Right atrium auricular region (tissue), 2 donors: ENCODE results near the gene SRD5A3. TPM values are rescaled to one million over a fixed set of nuclear protein-coding genes. Genes with fewer than 3 reads are reported as not detected.

Experiments used
- DNase-seq: peaks from one replicate; pipeline ENCODE4 v3.0.0-alpha.2; 2019; ENCODE audit warnings: low spot score
- H3K27ac ChIP-seq, 2 donors: fragments of 200-600 bp; sonication (generic); 1 replicate in 1 of 2; 2 replicates in 1 of 2; pipeline ENCODE4 v1.5.1; 2016 to 2019
- H3K27me3 ChIP-seq, 2 donors: fragments of 200-600 bp; sonication (generic); one replicate each; pipeline versions ENCODE4 v1.5.1 to v1.6.0; 2017 to 2019
- H3K36me3 ChIP-seq: fragments of 200-600 bp; sonication (generic); one replicate; pipeline ENCODE4 v1.5.1; 2016
- H3K4me1 ChIP-seq, 2 donors: fragments of 200-600 bp; sonication (generic); one replicate each; pipeline versions ENCODE4 v1.5.1 to v1.6.0; 2017 to 2019
- H3K4me3 ChIP-seq, 2 donors: fragments of 200-600 bp; sonication (generic); 1 replicate in 1 of 2; 2 replicates in 1 of 2; pipeline ENCODE4 v1.5.1; 2017 to 2019; ENCODE audit warnings: mild to moderate bottlenecking in 1 of 2, moderate library complexity in 1 of 2
- H3K9me3 ChIP-seq, 2 donors: fragments of 200-600 bp; sonication (generic); one replicate each; pipeline ENCODE4 v1.5.1; 2019
- CTCF ChIP-seq, 2 donors: fragments of 200-600 bp; sonication (generic); IDR thresholded peaks; one replicate each; pipeline ENCODE4 v1.5.1; 2019; ENCODE audit warnings: antibody characterized with exemption in 2 of 2
- total RNA-seq, 2 donors: library from RNA; depleted of rRNA; stranded (reverse); fragments of >200 nt; gene quantifications; one replicate each; pipeline ENCODE4 v1.1.0, GENCODE V29; 2016

Gene SRD5A3
- total RNA-seq, 2 donors from 2014 or later: 6.0 to 8.3 TPM

- Histone ChIP-seq H3K4me1 (no peaks in the 10 kb centered on the region), H3K27ac (no peak overlapping the region), H3K9me3 (no peaks in the 10 kb centered on the region), H3K36me3 (no peaks in the 10 kb centered on the region), H3K4me3 (no peak overlapping the region), H3K27me3 (no peaks in the 10 kb centered on the region)
- no peak for DNase-seq
- TF ChIP-seq CTCF (IDR thresholded peaks at IDR 0.05): no peak
These were observed 34.5 kb downstream of the SRD5A3 start for GRCh38 chr4:55380576-55380975.

GRCh38 chr4:55381502-55381901 is 35.5 kb downstream of the SRD5A3 start:
- Histone ChIP-seq H3K4me1 (no peaks in the 10 kb centered on the region), H3K36me3 (no peaks in the 10 kb centered on the region), H3K4me3 (no peak overlapping the region), H3K27ac (no peak overlapping the region), H3K9me3 (no peaks in the 10 kb centered on the region), H3K27me3 (no peaks in the 10 kb centered on the region)
- DNase-seq: peak; percentile 34
- TF ChIP-seq CTCF (IDR thresholded peaks at IDR 0.05): no peak

GRCh38 chr4:55382488-55383003 is 36.5 kb downstream of the SRD5A3 start:
- Histone ChIP-seq H3K27ac (no peak overlapping the region), H3K9me3 (no peaks in the 10 kb centered on the region), H3K36me3 (no peaks in the 10 kb centered on the region), H3K4me3 (no peak overlapping the region), H3K4me1 (no peaks in the 10 kb centered on the region), H3K27me3 (no peaks in the 10 kb centered on the region)
- no peak for DNase-seq
- no peak for TF ChIP-seq CTCF (IDR thresholded peaks at IDR 0.05)

- no peaks in the 10 kb centered on the region for H3K27me3 ChIP-seq
- no peaks in the 10 kb centered on the region for H3K9me3 ChIP-seq
- TF ChIP-seq CTCF (IDR thresholded peaks at IDR 0.05): no peak
These were observed 39.2 kb downstream of the SRD5A3 start for GRCh38 chr4:55385201-55385649.

GRCh38 chr4:55386073-55386472 is 40.0 kb downstream of the SRD5A3 start:
- no peak overlapping the region for H3K4me3 ChIP-seq
- no peaks in the 10 kb centered on the region for H3K4me1 ChIP-seq
- H3K36me3 ChIP-seq: no peaks in the 10 kb centered on the region
- DNase-seq: no peak
- H3K27me3 ChIP-seq: no peaks in the 10 kb centered on the region
- no peaks in the 10 kb centered on the region for H3K9me3 ChIP-seq
- no peak for TF ChIP-seq CTCF (IDR thresholded peaks at IDR 0.05)
- H3K27ac ChIP-seq: no peak overlapping the region

More at GRCh38 chr4:55385201-55385649, 39.2 kb downstream of the SRD5A3 start:
- Histone ChIP-seq H3K4me3 (no peak overlapping the region), H3K4me1 (no peaks in the 10 kb centered on the region), H3K27ac (no peak overlapping the region), H3K36me3 (no peaks in the 10 kb centered on the region)
- DNase-seq: no peak

- H3K27me3 ChIP-seq: no peaks in the 10 kb centered on the region
- no peak overlapping the region for H3K4me3 ChIP-seq
- no peaks in the 10 kb centered on the region for H3K4me1 ChIP-seq
- no peaks in the 10 kb centered on the region for H3K9me3 ChIP-seq
- no peak for DNase-seq
- TF ChIP-seq CTCF (IDR thresholded peaks at IDR 0.05): no peak
- H3K27ac ChIP-seq: no peak overlapping the region
- H3K36me3 ChIP-seq: no peaks in the 10 kb centered on the region
These were observed 40.8 kb downstream of the SRD5A3 start for GRCh38 chr4:55386840-55387239.
